Measurements from ENCODE around the gene ARID5B.

Gene ARID5B

GRCh38 chr10:61869774-61870525, 31.5 kb upstream of the ARID5B start:
- Histone ChIP-seq H3K4me3 (no peak overlapping the region), H3K4me1 (peaks cover 35% of the 10 kb centered on the region), H3K27me3 (ENCODE audit: low read depth) (no peaks in the 10 kb centered on the region), H3K36me3 (replicated peaks) (no peaks in the 10 kb centered on the region), H3K9me3 (no peaks in the 10 kb centered on the region)
- in situ Hi-C loops (cut with MboI; ENCODE audit: low sequenced_read_pairs) = no loop called here
- peak in 1 of 2 experiments; percentile 88 for DNase-seq (ENCODE audit: low spot score in 2 of 2)

DNA sequence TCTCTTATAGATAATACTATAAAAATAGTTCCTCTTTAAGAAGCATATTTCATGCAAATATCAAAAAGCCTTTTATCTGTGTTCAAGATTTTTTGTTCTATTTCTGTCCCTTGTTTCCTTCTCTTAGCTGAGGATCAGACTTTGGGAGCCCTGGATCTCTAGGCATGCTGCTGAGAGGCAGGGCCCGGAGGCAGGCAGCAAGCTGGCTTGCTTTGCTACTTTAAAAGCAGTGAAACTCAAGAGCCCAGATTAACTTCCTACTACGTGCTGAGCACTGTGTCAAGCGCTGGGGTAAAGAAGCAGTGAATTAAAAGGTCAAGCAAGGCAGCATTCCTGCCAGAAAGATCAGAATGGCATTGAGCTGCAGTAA, 31.0 kb upstream of the ARID5B start:
- in situ Hi-C loops (cut with MboI; ENCODE audit: low sequenced_read_pairs) = no loop called here
- Histone ChIP-seq H3K27me3 (ENCODE audit: low read depth) (no peaks in the 10 kb centered on the region), H3K9me3 (no peaks in the 10 kb centered on the region), H3K4me1 (peaks cover 35% of the 10 kb centered on the region), H3K36me3 (replicated peaks) (no peaks in the 10 kb centered on the region), H3K4me3 (no peak overlapping the region)
- peak in 1 of 2 experiments; percentile 49 for DNase-seq (ENCODE audit: low spot score in 2 of 2)

- Histone ChIP-seq H3K27me3 (ENCODE audit: low read depth) (no peaks in the 10 kb centered on the region), H3K4me3 (no peak overlapping the region), H3K9me3 (no peaks in the 10 kb centered on the region), H3K36me3 (replicated peaks) (no peaks in the 10 kb centered on the region), H3K4me1 (peaks cover 35% of the 10 kb centered on the region)
- in situ Hi-C loops (cut with MboI; ENCODE audit: low sequenced_read_pairs) = no loop called here
- no peak for DNase-seq (ENCODE audit: low spot score in 2 of 2)
Measured at GRCh38 chr10:61871487-61871886, 30.0 kb upstream of the ARID5B start.

DNA sequence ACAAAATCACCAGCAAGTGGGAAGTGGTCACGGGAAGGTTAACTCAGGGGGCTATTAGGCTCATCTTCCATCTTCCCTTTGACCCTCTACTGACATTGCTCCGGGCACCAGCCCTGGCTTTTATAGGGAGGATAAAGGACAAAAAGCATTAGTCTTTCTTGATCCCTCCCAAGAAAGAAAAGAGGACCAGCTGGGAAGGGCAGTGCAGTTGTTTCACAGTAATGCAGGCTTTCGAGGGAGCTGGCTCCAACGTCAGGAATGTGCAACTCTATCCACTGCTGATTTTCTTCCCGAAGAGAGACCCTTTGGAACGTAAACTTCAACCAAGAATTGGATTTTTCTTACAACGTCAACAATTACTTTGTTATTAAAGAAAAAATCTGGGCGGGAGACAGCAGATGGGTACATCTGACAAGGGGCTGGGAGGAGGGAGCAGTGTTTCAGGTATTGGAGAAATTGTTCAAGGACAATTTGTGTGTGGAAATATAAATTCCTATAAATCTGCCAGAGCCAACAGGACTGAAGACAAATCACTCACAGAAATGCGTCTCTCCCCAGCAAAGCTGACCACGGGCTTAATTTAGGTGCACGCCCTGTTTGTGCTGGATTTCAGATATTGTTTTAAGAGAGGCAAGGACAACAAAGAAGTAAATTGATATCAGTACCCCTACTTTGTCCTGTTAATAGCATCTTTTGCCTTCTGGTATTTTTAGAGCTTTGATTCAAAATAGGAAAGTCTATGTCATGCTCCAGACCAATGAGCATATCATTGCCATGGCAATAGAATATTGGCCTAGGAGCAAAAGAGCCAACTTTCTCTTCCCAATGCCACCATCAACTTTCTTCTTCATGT, 23.4 kb upstream of the ARID5B start:
- in situ Hi-C loops (cut with MboI; ENCODE audit: low sequenced_read_pairs) = no loop called here
- H3K4me1 ChIP-seq = peaks cover 4% of the 10 kb centered on the region; the same call in 1 of the 2 replicates
- H3K4me3 ChIP-seq = no peak overlapping the region
- no peaks in the 10 kb centered on the region for H3K9me3 ChIP-seq
- DNase-seq (ENCODE audit: low spot score in 2 of 2) = no peak
- H3K36me3 ChIP-seq (replicated peaks) = no peaks in the 10 kb centered on the region
- H3K27me3 ChIP-seq (ENCODE audit: low read depth) = no peaks in the 10 kb centered on the region

DNA sequence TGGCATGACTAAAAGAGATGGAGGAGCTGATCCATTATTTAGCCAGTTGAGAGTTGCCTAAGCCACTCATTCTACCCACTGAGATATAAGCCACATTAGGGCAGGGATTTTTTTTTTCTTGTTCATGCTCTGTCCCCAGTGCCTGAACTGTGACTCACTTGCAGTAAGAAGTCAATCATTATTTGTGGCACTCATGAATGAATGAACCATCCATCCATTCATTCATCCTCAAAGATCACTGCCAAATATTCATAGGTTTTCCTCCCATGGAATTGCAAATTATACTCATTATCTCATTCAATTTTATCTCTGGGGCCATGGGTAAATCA, 22.8 kb upstream of the ARID5B start:
- DNase-seq (ENCODE audit: low spot score in 2 of 2) = no peak
- in situ Hi-C loops (cut with MboI; ENCODE audit: low sequenced_read_pairs) = no loop called here
- Histone ChIP-seq H3K36me3 (replicated peaks) (no peaks in the 10 kb centered on the region), H3K9me3 (no peaks in the 10 kb centered on the region), H3K4me3 (no peak overlapping the region), H3K27me3 (ENCODE audit: low read depth) (no peaks in the 10 kb centered on the region), H3K4me1 (peaks cover under 1% of the 10 kb centered on the region; the same call in 1 of the 2 replicates)

DNA sequence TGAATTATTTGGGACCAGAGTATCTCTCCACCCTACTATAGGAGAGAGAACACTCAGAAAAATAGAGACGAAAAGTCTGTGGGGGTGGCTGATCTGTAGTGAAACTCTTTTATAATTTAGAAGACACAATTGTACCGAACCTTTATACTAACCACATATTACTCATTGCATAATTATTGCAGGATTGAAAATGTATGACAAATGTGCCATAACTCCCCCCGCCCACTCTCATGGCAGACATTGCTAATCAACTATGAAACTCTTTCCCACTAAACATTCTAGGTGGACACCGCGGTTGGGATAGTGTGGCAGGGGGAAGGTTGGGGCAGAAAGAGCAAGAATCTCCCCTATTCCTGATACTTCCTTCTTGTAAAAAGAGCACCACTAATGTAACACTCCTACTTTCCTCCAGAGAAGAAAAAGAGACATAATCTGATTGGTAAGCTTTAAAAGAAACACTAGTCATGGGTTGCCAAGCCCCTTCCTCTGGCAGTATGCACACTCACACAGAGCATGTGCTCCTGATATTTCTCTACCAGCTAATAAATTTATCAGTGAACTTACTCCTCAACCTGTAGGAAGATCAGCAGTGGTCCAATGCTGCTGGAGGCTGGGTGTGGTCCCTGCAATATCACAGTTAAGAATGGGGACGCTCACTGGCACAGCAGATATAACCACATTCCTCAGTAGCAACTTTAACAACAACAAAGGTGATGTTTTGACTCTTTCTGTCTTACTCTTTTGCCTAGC, 18.7 kb upstream of the ARID5B start:
- DNase-seq (ENCODE audit: low spot score in 2 of 2) = no peak
- H3K36me3 ChIP-seq (replicated peaks) = no peaks in the 10 kb centered on the region
- H3K9me3 ChIP-seq = no peaks in the 10 kb centered on the region
- no peak overlapping the region for H3K4me3 ChIP-seq
- H3K4me1 ChIP-seq = no peaks in the 10 kb centered on the region; the same call in 1 of the 2 replicates
- H3K27me3 ChIP-seq (ENCODE audit: low read depth) = no peaks in the 10 kb centered on the region
- in situ Hi-C loops (cut with MboI; ENCODE audit: low sequenced_read_pairs) = no loop called here

- H3K27me3 ChIP-seq (ENCODE audit: low read depth) = no peaks in the 10 kb centered on the region
- H3K9me3 ChIP-seq = no peaks in the 10 kb centered on the region
- in situ Hi-C loops (cut with MboI; ENCODE audit: low sequenced_read_pairs) = no loop called here
- no peaks in the 10 kb centered on the region for H3K4me1 ChIP-seq
- H3K36me3 ChIP-seq (replicated peaks) = no peaks in the 10 kb centered on the region
- DNase-seq (ENCODE audit: low spot score in 2 of 2) = no peak
- no peak overlapping the region for H3K4me3 ChIP-seq
Measured at GRCh38 chr10:61883371-61884025, 18.0 kb upstream of the ARID5B start.

DNA sequence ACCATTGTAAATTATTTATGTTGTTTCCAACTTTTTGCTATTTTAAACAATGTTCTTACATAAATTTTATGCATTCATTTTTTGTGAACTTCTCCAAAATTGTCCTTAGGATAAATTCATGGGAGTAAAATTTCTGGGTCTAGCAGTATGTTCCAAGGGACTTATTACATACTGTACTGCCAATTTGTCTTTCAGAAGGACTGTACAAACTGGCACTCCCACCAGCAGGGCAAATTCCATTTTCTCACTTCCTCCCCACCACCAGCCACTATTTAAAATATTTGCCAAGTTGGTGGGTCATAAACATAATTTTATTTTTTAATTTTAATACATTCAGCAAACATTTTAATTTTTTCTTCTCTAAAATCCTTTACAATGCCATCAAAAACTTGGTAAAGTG, 13.7 kb upstream of the ARID5B start:
- Histone ChIP-seq H3K27me3 (ENCODE audit: low read depth) (no peaks in the 10 kb centered on the region), H3K4me1 (peaks cover 4% of the 10 kb centered on the region; the same call in 1 of the 2 replicates), H3K9me3 (no peaks in the 10 kb centered on the region), H3K36me3 (replicated peaks) (no peaks in the 10 kb centered on the region), H3K4me3 (no peak overlapping the region)
- no peak for DNase-seq (ENCODE audit: low spot score in 2 of 2)
- in situ Hi-C loops (cut with MboI; ENCODE audit: low sequenced_read_pairs) = no loop called here

DNA sequence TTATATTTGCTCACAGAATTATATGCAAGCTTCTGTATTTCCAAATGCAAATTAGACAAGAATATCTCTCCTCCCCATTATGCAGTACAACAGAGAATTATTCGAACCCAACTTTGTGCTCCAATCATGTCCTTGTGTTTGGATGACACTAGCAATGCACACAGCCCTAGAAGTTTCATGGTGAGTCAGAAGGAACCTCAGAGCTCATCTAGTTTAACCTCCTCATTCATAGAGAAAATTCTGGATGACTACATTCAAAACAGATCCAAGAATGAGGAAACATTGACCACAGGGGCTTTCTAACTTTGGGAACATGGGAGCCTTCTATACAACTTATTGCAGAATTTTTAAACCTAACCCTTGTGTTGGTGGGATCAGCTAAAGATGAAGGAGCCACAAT, 12.8 kb upstream of the ARID5B start:
- H3K4me1 ChIP-seq = peaks cover 4% of the 10 kb centered on the region; the same call in 1 of the 2 replicates
- in situ Hi-C loops (cut with MboI; ENCODE audit: low sequenced_read_pairs) = no loop called here
- no peak overlapping the region for H3K4me3 ChIP-seq
- H3K9me3 ChIP-seq = no peaks in the 10 kb centered on the region
- no peak for DNase-seq (ENCODE audit: low spot score in 2 of 2)
- H3K36me3 ChIP-seq (replicated peaks) = no peaks in the 10 kb centered on the region
- H3K27me3 ChIP-seq (ENCODE audit: low read depth) = no peaks in the 10 kb centered on the region

- no peak overlapping the region for H3K4me3 ChIP-seq
- no peak for DNase-seq (ENCODE audit: low spot score in 2 of 2)
- H3K4me1 ChIP-seq = peaks cover 4% of the 10 kb centered on the region; the same call in 1 of the 2 replicates
- no peaks in the 10 kb centered on the region for H3K9me3 ChIP-seq
- no peaks in the 10 kb centered on the region for H3K27me3 ChIP-seq (ENCODE audit: low read depth)
- in situ Hi-C loops (cut with MboI; ENCODE audit: low sequenced_read_pairs) = no loop called here
- H3K36me3 ChIP-seq (replicated peaks) = no peaks in the 10 kb centered on the region
Measured at GRCh38 chr10:61890430-61890829, 11.1 kb upstream of the ARID5B start.

DNA sequence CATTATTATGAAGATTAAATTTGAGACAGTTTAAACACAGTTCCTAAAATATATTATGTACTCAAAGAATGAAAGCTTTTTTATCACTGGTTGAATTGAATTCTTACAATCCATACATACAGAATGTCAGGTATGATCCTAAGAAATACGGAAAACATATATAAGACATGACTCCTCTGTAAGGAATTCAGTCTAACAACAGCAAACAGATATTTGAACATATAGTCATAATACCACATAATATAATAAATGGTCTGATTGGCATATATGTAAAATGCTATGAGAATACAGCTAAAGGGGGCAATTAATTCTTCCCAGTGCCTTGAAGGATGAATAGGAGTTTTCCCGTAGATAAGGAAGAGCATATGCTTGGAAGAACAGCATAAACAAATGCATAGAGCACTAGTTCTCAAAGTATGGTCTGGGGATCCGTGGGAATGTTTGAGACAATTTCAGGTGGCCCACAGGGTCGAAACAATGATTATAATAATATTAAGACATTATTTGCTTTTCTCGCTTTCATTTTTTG, 10.6 kb upstream of the ARID5B start:
- Histone ChIP-seq H3K4me3 (no peak overlapping the region), H3K36me3 (replicated peaks) (no peaks in the 10 kb centered on the region), H3K9me3 (no peaks in the 10 kb centered on the region), H3K4me1 (peaks cover 4% of the 10 kb centered on the region; the same call in 1 of the 2 replicates), H3K27me3 (ENCODE audit: low read depth) (no peaks in the 10 kb centered on the region)
- DNase-seq (ENCODE audit: low spot score in 2 of 2) = no peak
- in situ Hi-C loops (cut with MboI; ENCODE audit: low sequenced_read_pairs) = no loop called here

DNA sequence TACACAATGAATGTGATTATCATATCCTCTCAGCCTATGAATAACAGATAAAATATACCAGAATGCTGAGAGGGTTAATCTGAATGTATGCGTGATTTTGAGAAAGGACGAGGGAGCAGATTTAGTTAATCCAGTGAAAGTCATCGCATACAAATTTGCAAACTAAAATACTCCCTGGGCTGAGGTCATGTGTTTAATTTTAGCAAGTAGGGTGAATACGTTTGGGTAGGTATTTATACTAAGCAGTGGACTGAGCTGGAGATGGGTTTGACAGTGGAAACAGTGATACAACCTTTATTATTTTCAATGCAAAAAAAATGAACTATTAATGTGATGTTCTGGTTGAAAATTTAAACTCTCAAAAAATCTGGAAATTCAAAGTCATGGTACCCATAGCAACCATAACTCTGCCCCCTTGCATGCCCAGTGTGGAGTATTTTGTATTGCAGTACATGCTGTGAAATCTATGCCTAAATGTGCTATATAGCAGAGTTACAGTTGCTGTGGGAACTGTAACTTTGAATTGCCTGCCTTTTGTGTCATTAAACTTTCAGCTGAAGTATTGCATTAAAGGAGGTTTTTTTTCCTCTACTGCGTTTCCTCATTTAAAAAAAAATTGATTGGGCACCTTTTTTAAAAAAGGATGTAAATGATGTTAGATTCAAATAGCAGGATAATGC, 9.5 kb upstream of the ARID5B start:
- peaks cover 4% of the 10 kb centered on the region for H3K4me1 ChIP-seq
- no peaks in the 10 kb centered on the region for H3K9me3 ChIP-seq
- DNase-seq (ENCODE audit: low spot score in 2 of 2) = no peak
- no peaks in the 10 kb centered on the region for H3K27me3 ChIP-seq (ENCODE audit: low read depth)
- in situ Hi-C loops (cut with MboI; ENCODE audit: low sequenced_read_pairs) = no loop called here
- no peak overlapping the region for H3K4me3 ChIP-seq
- no peaks in the 10 kb centered on the region for H3K36me3 ChIP-seq (replicated peaks)

DNA sequence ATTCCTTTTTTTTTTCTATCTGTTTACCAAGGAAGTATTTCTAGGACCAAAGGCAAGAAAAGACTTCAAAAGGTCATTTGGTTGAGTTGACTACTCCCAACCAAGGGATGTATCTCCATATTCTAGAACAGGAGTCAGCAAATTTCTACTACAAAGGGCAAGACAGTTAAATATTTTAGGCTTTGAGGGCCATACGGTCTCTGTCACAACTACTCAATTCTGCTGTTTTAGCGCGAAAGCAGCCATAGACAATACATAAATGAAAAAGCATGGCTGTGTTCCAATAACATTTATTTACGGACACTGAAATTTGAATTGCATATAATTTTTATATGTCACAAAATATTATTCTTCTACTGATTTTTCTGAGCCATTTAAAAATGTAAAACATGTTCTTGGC, 8.5 kb upstream of the ARID5B start:
- Histone ChIP-seq H3K36me3 (replicated peaks) (no peaks in the 10 kb centered on the region), H3K9me3 (no peaks in the 10 kb centered on the region), H3K27me3 (ENCODE audit: low read depth) (no peaks in the 10 kb centered on the region), H3K4me3 (no peak overlapping the region), H3K4me1 (peaks cover 12% of the 10 kb centered on the region)
- in situ Hi-C loops (cut with MboI; ENCODE audit: low sequenced_read_pairs) = no loop called here
- DNase-seq (ENCODE audit: low spot score in 2 of 2) = no peak
